ENCODE data around the gene LPAR5. TPM values are rescaled to one million over a fixed set of nuclear protein-coding genes. Genes with fewer than 3 reads are reported as not detected.
"Not testable (repeated sequence)": the region's sequence is repeated elsewhere in the genome, so short reads cannot be mapped to it uniquely, and the experiment has no call there.

Gene LPAR5
- total RNA-seq, 1 donor from 2014 or later = 0.21 TPM

- Histone ChIP-seq H3K4me1 (no peaks in the 10 kb centered on the region), H3K27ac (no peak overlapping the region), H3K27me3 (no peaks in the 10 kb centered on the region), H3K36me3 (peaks cover 96 to 100% of the 10 kb centered on the region in 2 donors), H3K4me3 (no peak overlapping the region), H3K9me3 (no peaks in the 10 kb centered on the region)
- no peak for TF ChIP-seq CTCF (IDR thresholded peaks at IDR 0.05)
- no peak for DNase-seq (ENCODE audit: low spot score in 2 of 2)
- intact Hi-C loops (cut with DNase I) = no loop called here
Observed at GRCh38 chr12:6592087-6592486, 43.7 kb downstream of the LPAR5 start.

- peaks cover 95 to 100% of the 10 kb centered on the region in 2 donors for H3K36me3 ChIP-seq
- H3K4me1 ChIP-seq; H3K4me3 ChIP-seq; H3K9me3 ChIP-seq; DNase-seq (ENCODE audit: low spot score in 2 of 2); H3K27me3 ChIP-seq; intact Hi-C loops (cut with DNase I); H3K27ac ChIP-seq: not testable (repeated sequence)
Observed at GRCh38 chr12:6586569-6586968, 49.2 kb downstream of the LPAR5 start.

GRCh38 chr12:6584293-6584692, 51.5 kb downstream of the LPAR5 start:
- H3K36me3 ChIP-seq = peaks cover 94 to 97% of the 10 kb centered on the region in 2 donors
- H3K27me3 ChIP-seq = no peaks in the 10 kb centered on the region
- DNase-seq (ENCODE audit: low spot score in 2 of 2) = no peak
- intact Hi-C loops (cut with DNase I) = no loop called here
- no peaks in the 10 kb centered on the region for H3K4me1 ChIP-seq
- no peak for TF ChIP-seq CTCF (IDR thresholded peaks at IDR 0.05)
- H3K27ac ChIP-seq = no peak overlapping the region
- H3K9me3 ChIP-seq = no peaks in the 10 kb centered on the region
- no peak overlapping the region for H3K4me3 ChIP-seq

- Histone ChIP-seq H3K4me1 (no peaks in the 10 kb centered on the region), H3K27ac (no peak overlapping the region), H3K4me3 (no peak overlapping the region), H3K9me3 (no peaks in the 10 kb centered on the region), H3K36me3 (peaks cover 97% of the 10 kb centered on the region in 2 donors), H3K27me3 (no peaks in the 10 kb centered on the region)
- no peak for DNase-seq (ENCODE audit: low spot score in 2 of 2)
- intact Hi-C loops (cut with DNase I) = no loop called here
- no peak for TF ChIP-seq CTCF (IDR thresholded peaks at IDR 0.05)
Observed at GRCh38 chr12:6582959-6583358, 52.8 kb downstream of the LPAR5 start.

- DNase-seq (ENCODE audit: low spot score in 2 of 2) = no peak
- peaks cover 97% of the 10 kb centered on the region in 2 donors for H3K36me3 ChIP-seq
- H3K27me3 ChIP-seq = no peaks in the 10 kb centered on the region
- H3K4me1 ChIP-seq = no peaks in the 10 kb centered on the region
- H3K9me3 ChIP-seq = no peaks in the 10 kb centered on the region
- H3K27ac ChIP-seq = no peak overlapping the region
- TF ChIP-seq CTCF (IDR thresholded peaks at IDR 0.05) = no peak
- intact Hi-C loops (cut with DNase I) = no loop called here
- no peak overlapping the region for H3K4me3 ChIP-seq
Observed at GRCh38 chr12:6582196-6582595, 53.6 kb downstream of the LPAR5 start.

- H3K9me3 ChIP-seq = no peaks in the 10 kb centered on the region
- TF ChIP-seq CTCF (IDR thresholded peaks at IDR 0.05) = no peak
Observed at GRCh38 chr12:6575648-6576047, 60.1 kb downstream of the LPAR5 start.

More at GRCh38 chr12:6575648-6576047, 60.1 kb downstream of the LPAR5 start:
- no peaks in the 10 kb centered on the region for H3K27me3 ChIP-seq
- H3K4me3 ChIP-seq = no peak overlapping the region
- intact Hi-C loops (cut with DNase I) = no loop called here
- DNase-seq (ENCODE audit: low spot score in 2 of 2) = no peak
- no peak overlapping the region for H3K27ac ChIP-seq
- peaks cover 96 to 97% of the 10 kb centered on the region in 2 donors for H3K36me3 ChIP-seq
- H3K4me1 ChIP-seq = no peaks in the 10 kb centered on the region

All from ascending aorta (tissue), 2 donors.